ENCODE data around the gene PARM1. TPM values are rescaled to one million over a fixed set of nuclear protein-coding genes. Genes with fewer than 3 reads are reported as not detected.

Gene PARM1
- total and polyA plus RNA-seq, 2 donors (not counting 1 experiment from before 2014, with no cell fraction given), result 7.8 to 10.4 TPM

- Mint-ChIP-seq H3K27ac (no peak overlapping the region), H3K9me3 (ENCODE audit: insufficient read depth) (no peaks in the 10 kb centered on the region), H3K4me1 (peaks cover 20% of the 10 kb centered on the region), H3K4me3 (no peak overlapping the region), H3K27me3 (no peaks in the 10 kb centered on the region)
- H3K36me3 ChIP-seq (replicated peaks in 1 of 2; ENCODE audit: control extremely low read depth in 1 of 2, control insufficient read depth in 1 of 2, extremely low read depth in 1 of 2, insufficient read depth in 2 of 2, low read length in 1 of 2), result no peaks in the 10 kb centered on the region
- no peaks in the 10 kb centered on the region for H4K20me1 ChIP-seq (ENCODE audit: control insufficient read depth, insufficient read depth, low read length, poor library complexity, severe bottlenecking)
- H3K4me3 ChIP-seq (ENCODE audit: control extremely low read depth in 1 of 5, extremely low read depth in 1 of 5, insufficient read depth in 1 of 5, low read depth in 2 of 5, low read length in 4 of 5), result no peak overlapping the region
- no peak for TF ChIP-seq EZH2 (IDR thresholded peaks at IDR 0.05; ENCODE audit: borderline replicate concordance, insufficient read depth, low read depth, low read length, poor library complexity, severe bottlenecking)
- TF ChIP-seq CTCF (IDR thresholded peaks at IDR 0.05), result no peak
- no peak overlapping the region for H3K9ac ChIP-seq (ENCODE audit: low read length)
- no peaks in the 10 kb centered on the region for H3K79me2 ChIP-seq (ENCODE audit: control insufficient read depth, insufficient read depth, low read length)
- H3K27ac ChIP-seq (ENCODE audit: low read length in 2 of 2), result no peak overlapping the region
- ChIA-PET POLR2A (no interaction called here), CTCF (no interaction called here)
- intact Hi-C loops (cut with micrococcal nuclease), result no loop called here
- DNase-seq, result no peak
- no peak for ATAC-seq (ENCODE audit: low read depth)
- no peak overlapping the region for H3K4me2 ChIP-seq (replicated peaks; ENCODE audit: low read depth, low read length, poor library complexity, severe bottlenecking)
- H3K9me3 ChIP-seq (ENCODE audit: control extremely low read depth in 1 of 3, control insufficient read depth in 2 of 3, insufficient read depth in 1 of 3, low read length in 2 of 3), result no peaks in the 10 kb centered on the region
- 94% methylated on average over 3 of the region's 9 CpGs for WGBS (ENCODE audit: insufficient coverage)
- no peaks in the 10 kb centered on the region for H3K4me1 ChIP-seq (ENCODE audit: control insufficient read depth in 2 of 2, insufficient read depth in 2 of 2, low read length in 2 of 2)
- no peak overlapping the region for H2AFZ ChIP-seq (ENCODE audit: insufficient read depth, low read depth, low read length, poor library complexity, severe bottlenecking)
- H3K27me3 ChIP-seq (replicated peaks in 1 of 4; ENCODE audit: control extremely low read depth in 1 of 4, control insufficient read depth in 3 of 4, insufficient read depth in 4 of 4, low read length in 3 of 4), result no peaks in the 10 kb centered on the region
Measured at GRCh38 chr4:74969507-74970474, 36.9 kb downstream of the PARM1 start.

- H3K9me3 Mint-ChIP-seq (ENCODE audit: insufficient read depth), result no peaks in the 10 kb centered on the region
- no peak overlapping the region for H3K4me3 Mint-ChIP-seq
- Histone ChIP-seq H3K27me3 (replicated peaks in 1 of 4; ENCODE audit: control extremely low read depth in 1 of 4, control insufficient read depth in 3 of 4, insufficient read depth in 4 of 4, low read length in 3 of 4) (no peaks in the 10 kb centered on the region), H2AFZ (ENCODE audit: insufficient read depth, low read depth, low read length, poor library complexity, severe bottlenecking) (no peak overlapping the region), H4K20me1 (ENCODE audit: control insufficient read depth, insufficient read depth, low read length, poor library complexity, severe bottlenecking) (no peaks in the 10 kb centered on the region), H3K9ac (ENCODE audit: low read length) (no peak overlapping the region), H3K36me3 (replicated peaks in 1 of 2; ENCODE audit: control extremely low read depth in 1 of 2, control insufficient read depth in 1 of 2, extremely low read depth in 1 of 2, insufficient read depth in 2 of 2, low read length in 1 of 2) (no peaks in the 10 kb centered on the region), H3K9me3 (ENCODE audit: control extremely low read depth in 1 of 3, control insufficient read depth in 2 of 3, insufficient read depth in 1 of 3, low read length in 2 of 3) (no peaks in the 10 kb centered on the region), H3K27ac (ENCODE audit: low read length in 2 of 2) (no peak overlapping the region), H3K79me2 (ENCODE audit: control insufficient read depth, insufficient read depth, low read length) (no peaks in the 10 kb centered on the region), H3K4me2 (replicated peaks; ENCODE audit: low read depth, low read length, poor library complexity, severe bottlenecking) (no peak overlapping the region), H3K4me1 (ENCODE audit: control insufficient read depth in 2 of 2, insufficient read depth in 2 of 2, low read length in 2 of 2) (no peaks in the 10 kb centered on the region), H3K4me3 (ENCODE audit: control extremely low read depth in 1 of 5, extremely low read depth in 1 of 5, insufficient read depth in 1 of 5, low read depth in 2 of 5, low read length in 4 of 5) (no peak overlapping the region)
- H3K4me1 Mint-ChIP-seq, result peaks cover 20% of the 10 kb centered on the region
- H3K27me3 Mint-ChIP-seq, result no peaks in the 10 kb centered on the region
- WGBS (ENCODE audit: insufficient coverage), result no CpG with 5 or more reads among the region's 1 CpG
- H3K27ac Mint-ChIP-seq, result no peak overlapping the region
- CTCF ChIA-PET, result no interaction called here
- ATAC-seq (ENCODE audit: low read depth) (no peak), DNase-seq (no peak)
- POLR2A ChIA-PET, result no interaction called here
- intact Hi-C loops (cut with micrococcal nuclease), result no loop called here
- no peak for TF ChIP-seq CTCF (IDR thresholded peaks at IDR 0.05)
- TF ChIP-seq EZH2 (IDR thresholded peaks at IDR 0.05; ENCODE audit: borderline replicate concordance, insufficient read depth, low read depth, low read length, poor library complexity, severe bottlenecking), result no peak
Measured at GRCh38 chr4:74970577-74970976, 37.7 kb downstream of the PARM1 start.
